Activated CD4-positive, CD25-positive, alpha-beta regulatory T cell treated with anti-CD3 and anti-CD28 coated beads, Interleukin-2, amount 50 U/mL, for 72 hours (primary cell): ENCODE data around the gene HOMER2.
"Not testable (repeated sequence)": the region's sequence is repeated elsewhere in the genome, so short reads cannot be mapped to it uniquely, and the experiment has no call there.

ENCODE experiments used
- DNase-seq: peaks from one replicate; pipeline ENCODE4 v3.0.0; 2021

The HOMER2 gene

DNA sequence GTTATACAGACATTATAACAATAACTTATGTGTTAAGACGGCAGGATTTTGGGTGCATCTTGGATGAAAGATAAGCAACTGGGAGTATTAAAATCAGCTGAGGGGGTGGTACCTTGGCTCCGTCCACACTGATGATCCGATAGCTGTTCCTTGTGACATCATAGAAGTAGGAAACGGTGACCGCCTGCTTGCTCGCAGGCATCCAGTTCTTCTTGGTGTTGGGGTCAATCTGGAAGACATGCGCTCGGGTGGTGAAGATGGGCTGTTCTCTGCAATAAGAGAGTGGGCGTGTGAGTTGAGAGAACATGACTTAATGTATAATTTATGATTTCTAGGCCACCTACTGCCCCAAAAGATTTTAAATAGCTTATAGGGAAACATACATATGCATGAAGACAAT is 59.9 kb downstream of the HOMER2 start:
- DNase-seq = no peak

DNA sequence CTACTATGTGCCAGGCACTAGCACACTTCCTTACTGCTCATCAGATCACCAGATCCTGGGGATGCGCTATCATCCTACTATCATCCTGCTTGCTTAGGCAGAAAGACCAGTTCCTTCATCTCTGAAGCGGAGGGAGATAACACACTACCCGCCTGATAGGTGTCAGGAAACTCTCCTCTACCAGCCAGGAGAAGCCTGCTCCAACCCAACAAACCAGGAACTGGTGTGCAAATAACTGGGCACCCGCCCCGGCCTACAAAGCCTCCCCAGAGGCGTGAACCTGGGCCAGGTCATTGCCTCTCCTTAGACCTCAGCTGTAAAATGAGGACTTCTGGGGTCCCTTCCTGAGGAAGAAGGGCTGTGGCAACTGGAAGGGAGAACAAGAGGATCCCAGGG is 61.5 kb downstream of the HOMER2 start:
- DNase-seq = no peak

DNA sequence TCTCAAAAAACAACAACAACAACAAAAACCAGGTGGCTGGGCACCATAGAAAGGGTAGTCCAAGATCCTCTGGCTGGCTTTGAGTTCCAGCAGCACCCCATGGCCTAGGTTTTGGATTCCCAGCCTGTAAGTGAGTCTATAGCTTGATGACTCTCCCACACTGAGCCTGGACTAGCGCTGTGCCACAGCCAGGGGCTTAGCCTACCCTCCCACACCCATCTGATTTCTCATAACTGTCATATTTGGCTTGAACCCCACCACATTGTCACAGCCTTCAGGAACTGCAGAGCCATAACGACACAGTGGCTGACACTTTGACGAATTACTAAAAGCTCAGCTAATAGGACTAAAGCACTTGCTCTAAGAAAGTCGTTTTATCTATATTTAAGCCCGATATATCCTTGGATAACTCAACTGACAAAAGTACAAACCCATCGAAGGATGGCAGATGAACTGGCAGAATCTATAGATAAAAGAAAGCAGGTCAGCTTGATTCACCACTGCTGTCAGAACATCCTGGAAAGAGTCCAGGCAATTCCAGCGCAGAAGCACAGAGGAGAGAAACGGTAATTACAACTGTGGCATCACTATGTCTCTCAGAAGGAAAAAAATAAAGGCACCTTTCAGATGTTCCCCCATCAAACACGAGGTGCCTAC is 62.1 kb downstream of the HOMER2 start:
- DNase-seq = no peak

DNA sequence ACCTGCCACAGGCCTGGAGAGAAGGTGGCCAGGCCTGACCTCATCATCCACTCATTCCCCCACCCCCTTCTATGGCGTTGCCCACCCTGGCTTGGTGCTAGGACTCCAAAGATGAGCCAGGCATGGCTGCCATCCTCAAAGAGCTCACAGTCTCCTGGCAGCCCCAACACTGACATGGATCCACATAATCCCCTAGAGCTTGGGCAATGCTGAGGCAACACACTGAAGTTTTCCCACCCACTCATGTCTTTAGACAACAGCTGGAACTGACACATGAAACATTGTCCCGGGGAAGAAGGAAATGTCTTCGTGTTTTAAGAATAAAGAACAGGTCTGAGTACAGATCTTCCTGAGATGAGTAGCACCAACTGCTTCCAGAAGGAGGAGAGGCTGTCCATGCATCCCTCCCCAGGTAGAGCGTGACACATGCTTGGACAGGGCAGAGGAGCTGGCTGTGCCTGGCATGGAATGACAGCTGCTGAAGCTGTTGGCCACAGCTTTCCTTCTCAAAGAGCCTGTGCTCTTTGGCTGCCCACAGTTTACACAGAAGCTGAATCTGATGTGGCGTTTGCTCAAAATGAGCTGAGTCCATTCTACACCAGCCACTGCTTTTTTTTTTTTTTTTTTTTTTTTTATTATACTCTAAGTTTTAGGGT is 70.1 kb downstream of the HOMER2 start:
- no peak for DNase-seq

DNA sequence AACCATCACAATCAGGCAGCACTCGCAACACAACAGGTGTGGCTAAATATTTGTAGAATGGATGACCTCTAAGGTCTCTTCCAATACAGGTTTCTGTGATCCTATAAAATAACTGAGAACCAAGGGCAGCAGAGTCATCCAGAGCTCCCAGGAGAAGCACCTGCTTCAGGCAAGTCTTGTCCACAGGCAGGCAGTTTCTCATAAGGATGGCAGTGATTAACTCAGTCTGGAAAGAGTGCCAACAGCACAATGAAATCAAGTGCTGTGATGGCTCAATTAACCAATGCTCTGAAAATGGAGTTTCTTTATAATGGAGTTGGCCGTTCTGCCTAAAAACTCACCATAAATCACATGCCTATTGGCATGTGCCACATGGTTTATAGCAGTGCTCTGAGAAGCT is 70.8 kb downstream of the HOMER2 start:
- DNase-seq = no peak

DNA sequence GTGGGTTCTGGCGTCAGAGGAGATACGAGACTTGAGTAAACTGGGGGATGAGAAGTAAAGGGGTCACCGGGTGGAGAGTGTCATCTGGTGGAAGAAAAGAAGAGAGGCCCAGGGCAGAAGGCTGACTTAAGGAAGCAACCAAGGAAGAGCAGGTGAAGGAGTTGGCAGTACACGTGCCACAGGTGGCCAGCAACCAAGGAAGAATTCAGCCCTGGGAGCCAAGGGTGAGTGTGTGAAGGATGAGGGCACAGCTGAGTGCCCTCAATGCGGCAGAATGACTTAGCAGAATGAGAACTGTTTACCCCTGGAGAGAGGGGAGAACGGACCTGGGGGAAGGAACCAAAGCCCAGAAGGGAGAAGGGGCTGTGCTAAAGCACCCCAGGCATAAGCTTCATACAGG is 71.8 kb downstream of the HOMER2 start:
- DNase-seq = no peak

DNA sequence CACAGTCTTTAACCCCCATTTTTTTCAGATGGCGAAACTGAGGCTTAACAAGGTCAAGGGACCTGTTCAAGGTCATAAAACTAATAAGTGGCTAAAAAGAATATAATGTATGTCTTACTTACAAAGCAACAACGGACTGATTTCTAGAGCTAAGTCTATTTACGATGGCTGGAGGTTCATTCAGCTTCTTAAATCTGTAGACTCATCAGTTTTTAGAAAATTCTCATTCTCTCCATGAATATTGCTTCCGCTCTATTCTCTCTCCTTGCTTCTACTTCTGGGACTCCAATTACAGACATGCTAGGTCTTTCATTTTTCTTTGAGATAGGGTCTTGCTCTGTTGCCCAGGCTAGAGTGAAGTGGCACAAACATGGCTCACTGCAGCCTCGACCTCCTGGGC is 74.2 kb downstream of the HOMER2 start:
- no peak for DNase-seq

DNA sequence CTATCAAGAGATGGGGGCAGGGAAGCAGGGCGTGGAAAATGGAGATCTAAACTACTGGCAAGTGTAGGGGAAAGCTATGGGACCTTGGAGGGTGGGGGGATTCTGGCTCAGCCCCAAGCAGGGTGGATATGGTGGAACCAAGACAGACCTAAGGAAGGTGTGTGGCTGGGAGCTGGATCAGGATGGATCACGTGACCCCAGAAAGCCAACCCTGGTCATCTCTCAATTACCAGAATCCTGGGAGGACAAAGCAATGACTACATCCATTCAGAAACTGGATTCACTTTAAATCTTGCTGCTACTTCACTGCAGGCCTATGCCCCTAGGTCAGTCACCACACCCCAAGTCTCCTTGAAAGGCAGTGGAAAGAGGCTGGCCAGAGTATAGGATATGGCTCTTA is 74.7 kb downstream of the HOMER2 start:
- DNase-seq = no peak

DNA sequence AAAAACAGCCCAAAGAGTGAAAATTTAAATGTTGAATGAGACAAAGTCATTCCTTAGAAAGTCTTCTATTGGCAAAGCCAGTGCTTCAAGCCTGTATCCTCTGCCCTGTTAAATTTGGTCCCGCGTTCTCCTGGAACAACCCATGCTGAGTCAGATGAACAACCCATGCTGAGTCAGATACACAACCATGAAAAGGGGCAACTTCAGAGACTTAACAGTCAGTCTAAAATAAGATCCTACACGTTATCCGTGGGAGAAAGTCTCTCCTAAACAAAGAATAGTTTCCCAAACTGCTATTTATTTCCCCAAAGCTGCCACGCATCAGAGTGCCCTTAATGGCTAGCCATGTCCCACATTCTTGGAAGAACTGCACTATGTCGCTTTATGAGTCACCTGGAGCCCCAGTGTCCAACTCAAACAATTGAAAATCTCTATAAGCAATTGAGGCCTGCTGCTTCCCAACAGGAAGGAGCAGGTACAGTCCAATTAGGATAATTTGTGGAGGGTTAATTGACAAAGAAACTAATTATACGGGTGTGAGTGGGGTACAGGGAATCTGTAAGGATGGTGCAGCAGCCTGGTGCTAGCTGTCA is 77.0 kb downstream of the HOMER2 start:
- DNase-seq = no peak

DNA sequence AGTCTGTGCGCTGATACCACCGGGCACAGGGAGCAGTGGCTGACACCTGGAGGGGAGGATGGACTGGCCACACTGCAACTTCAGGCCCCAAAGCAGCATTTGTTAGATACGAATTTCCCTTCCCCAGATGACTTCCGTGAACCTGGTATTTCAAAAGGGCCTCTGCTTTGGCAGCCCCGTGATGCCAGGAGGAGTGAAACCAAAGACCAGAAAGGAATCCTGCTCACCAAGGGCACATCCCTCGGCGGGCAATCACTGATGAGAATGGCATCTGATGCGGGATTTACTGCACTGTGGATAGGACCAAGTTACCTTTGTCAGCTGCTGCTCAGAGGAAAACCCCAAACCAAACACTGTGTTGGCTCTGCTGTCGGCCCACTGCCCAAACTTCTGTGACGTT is 77.6 kb downstream of the HOMER2 start:
- no peak for DNase-seq

DNA sequence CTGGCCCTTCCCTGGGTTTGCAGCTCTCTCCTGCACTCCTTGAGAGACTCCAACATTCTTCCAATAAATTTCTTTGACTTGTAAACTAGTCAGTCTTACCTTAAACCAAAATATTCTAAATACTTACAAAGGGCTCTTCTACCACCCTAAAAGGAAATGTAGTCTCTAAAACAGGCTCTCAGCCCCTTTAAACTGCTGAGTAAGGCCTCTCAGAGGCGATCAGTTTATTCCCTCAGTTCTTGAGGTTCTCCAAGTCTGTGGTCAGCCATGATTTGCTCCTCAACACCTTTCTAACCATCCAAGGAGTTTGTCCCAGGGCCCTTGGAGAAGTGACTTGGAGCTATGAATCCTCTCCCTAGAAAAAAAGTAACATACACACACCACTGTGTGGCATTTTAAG is 78.3 kb downstream of the HOMER2 start:
- DNase-seq = no peak

DNA sequence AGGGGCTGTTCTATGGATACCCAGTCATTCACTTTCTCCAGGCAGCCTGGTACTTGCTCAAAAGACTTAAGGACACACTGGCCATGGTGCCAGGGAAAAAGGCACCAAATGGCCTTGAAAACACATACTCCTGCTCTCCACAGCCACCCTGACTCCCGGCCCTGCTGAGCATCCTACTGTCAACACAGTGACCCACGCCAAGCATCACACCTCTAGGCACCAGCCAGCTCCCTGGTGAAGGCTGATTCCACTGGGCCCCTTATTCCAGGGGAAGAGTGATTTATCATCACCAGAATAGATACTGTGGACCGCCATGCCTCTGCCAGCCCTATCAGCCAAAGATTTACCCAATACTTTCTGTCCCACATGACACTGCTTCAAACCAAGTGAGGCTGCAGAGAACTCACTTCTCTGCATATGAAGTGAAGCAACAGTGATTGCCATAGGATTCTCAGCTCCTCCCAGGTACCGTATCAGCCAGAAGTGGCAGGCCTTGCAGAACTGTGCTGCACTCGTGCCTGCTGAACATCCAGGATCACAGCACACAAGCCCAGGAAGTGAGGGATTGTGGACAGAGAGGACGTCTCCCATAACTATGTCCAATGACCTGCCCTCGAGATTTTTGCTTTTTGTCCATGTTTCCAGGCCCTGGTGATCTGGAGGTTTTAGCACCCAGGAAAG is 79.4 kb downstream of the HOMER2 start:
- DNase-seq = no peak

DNA sequence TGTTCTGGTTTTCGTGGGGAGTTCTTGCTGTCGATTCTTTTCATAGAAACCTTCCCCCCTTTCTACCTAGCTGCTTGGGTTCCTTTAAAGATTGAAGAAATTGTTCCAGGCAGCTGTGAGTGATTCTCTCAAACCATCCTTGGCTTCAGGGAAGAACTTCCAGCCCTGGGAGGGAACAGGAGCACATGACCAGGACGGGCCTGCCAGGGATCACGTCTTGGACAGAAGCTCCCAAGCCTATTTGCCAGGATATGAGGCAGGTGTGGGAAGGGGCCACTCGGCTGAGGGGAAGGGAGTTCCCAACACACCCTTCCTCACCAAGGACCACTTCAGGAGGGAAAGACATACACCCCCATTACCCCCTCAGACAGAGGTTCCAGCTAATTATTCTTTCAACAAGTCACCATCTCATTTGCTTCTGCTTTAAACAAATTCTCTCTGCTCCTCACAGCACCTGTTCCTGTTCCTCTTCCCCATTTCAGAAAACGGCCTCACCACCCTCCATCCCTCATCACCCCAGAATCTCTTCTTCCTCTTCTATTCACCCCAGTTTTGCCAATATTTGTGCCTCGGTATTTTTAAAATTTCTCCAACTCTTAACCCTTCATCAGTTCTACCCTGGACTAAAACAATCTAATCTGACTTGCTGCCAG is 80.6 kb downstream of the HOMER2 start:
- DNase-seq = no peak

DNA sequence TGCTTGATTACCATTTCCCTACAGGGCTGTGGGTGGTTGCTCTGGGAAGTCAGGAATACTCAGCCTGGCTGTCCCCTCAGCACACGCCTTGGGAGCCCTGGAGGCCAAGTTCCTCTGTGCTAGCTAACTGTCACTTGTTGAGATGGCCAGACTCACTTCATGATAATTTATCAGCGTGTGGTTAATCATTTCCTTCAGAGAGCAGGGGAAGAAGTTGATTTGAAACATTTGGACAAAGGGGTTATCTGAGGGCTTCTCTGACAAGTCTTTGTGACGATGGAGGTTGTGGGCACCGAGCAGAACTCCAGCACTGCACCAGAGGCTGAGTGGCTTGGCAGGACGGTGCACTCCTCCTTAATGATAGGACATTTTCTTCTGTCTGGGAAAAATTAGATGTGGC is 81.2 kb downstream of the HOMER2 start:
- no peak for DNase-seq

DNA sequence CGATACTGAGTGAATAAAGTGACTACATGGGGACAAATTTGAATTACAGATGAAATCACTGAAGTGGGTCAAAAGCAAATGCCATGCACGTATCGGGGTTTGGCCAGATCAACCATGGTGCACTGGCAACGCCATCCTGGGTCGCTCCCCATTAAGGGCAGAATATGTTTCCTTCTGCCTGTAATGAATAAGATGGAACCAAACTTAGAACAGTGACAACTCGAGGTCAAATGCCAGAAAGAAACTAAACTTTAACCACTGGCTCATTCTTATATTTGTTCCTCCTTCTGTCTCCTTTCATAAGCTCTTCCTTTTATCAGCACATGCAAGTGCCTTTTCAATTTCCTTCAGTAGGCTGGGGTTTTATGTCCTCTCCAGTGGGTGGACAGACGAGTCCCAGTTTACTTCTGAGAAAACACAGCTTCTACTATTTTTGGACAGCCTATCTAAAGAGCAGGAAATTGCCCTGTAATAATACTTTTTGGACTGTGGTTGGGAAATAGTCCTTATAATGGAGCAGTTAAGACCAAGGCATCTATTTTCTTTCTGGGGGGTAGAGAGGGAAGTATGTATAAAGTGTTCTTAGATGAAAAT is 81.7 kb downstream of the HOMER2 start:
- no peak for DNase-seq

DNA sequence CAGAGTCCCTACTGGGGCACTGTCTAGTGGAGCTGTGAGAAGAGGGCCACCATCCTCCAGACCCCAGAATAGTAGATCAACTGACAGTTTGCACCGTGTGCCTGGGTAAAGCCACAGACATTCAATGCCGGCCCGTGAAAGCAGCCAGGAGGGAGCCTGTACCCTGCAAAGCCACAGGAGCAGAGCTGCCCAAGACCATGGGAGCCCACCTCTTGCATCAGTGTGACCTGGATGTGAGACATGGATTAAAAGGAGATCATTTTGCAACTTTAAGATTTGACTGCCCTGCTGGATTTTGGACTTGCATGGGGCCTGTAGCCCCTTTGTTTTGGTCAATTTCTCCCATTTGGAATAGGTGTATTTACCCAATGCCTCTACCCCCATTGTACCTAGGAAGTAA is 86.5 kb downstream of the HOMER2 start:
- DNase-seq = not testable (repeated sequence)

DNA sequence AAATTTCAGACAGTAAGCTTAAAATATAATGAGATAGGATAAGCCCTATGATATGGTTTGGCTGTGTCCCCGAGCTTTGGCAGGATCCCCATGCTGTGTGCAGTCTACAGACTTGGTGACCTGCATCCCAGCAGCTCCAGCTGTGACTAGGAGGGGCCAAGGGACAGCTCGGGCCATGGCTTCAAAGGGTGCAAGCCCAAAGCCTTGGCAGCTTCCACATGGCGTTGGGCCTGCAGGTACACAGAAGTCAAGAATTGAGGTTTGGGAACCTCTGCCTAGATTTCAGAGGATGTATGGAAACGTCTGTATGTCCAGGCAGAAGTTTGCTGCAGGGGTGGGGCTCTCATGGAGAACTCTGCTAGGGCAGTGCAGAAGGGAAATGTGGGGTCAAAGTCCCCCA is 86.9 kb downstream of the HOMER2 start:
- not testable (repeated sequence) for DNase-seq

DNA sequence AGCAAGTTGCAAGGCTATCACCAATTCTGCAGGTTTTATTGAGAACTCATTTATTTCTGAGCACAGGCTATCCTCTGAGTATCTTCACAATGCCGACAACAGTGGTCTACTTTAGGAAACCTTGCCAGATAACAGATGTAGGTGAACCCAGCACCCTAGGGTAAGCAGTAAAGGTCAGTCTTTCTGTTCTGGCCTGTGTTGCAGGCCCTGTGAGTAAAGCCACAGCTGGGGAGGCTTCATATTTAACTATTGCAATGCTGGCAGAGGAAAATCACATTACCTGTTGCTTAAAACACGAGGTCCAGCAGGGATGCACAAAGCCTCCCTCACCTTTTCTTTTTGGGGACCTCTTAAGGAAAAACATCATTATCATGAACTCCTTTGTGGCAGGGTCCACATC is 87.6 kb downstream of the HOMER2 start:
- no peak for DNase-seq

DNA sequence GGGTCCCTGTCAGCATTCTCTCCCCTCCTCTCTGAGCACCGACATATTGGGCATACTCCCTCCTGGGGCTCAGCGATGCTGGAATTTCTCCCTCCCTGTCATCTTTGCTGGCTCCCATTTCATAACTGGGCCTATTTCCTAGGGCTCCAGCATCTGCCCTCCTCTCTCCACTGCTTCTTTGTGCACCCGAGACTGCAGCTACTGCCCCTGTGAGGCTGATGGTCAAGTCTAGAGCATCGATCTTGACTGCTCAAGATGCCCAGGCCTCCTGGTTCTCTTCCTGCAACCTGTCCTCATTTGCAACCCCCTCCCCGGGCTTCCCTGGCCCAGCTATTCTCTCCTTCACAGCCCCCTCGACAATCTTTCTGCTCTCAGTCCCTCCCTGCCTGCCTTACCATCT is 89.6 kb downstream of the HOMER2 start:
- no peak for DNase-seq

DNA sequence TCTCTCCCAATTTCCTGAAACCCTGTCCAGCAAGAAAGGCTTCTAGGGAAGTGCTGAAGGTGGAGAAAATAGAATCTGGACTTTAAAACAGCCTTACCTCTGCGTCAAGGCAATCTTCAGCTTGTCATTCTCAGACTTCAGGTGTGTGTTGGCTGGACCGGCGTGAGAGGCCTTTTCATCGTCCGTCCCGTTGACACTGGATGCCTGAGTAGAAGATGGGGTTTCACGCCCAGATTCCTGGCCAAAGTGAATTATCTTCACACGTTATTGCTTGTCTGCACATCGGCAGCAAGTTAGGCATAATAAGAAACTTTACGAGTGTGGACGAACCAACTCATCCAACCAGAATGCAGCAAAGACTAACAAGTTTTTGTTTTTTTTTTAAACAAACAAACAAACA is 93.6 kb downstream of the HOMER2 start:
- DNase-seq = no peak

DNA sequence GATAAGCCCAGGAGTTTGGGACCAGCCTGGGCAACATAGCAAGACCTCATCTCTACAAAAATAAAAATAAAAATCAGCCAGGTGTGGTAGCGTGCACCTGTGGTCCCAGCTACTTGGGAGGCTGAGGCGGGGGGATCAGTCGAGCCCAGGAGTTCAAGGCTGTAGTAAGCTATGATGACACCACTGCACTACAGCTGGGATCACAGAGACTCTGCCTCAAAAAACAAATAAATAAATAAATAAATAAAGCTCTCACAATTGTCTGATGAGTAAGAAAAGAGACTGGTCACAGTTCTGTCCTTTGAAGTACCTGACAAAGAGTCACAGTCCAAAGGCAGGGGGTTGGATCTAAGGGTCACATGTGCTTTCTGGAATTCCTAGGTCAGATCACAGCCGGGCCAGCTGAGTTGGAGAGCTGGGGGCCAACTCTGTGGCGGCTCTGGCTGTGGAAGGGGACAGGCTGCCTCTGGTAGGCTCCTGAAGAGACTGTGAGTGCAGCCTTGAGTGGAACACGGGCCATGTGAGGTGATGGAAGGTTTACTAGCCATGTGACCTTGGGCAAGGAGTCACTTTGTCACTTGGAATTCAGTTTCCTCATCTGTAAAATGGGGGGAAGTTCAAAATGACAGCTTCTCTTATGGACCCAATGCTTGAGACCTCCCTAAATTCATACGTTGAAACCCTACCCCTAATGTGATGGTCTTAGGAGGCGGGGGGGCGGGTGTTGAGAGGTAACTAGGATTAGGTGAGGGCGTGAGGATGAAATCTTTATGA is 95.9 kb downstream of the HOMER2 start:
- DNase-seq = no peak
